HG03095 (cell line): ENCODE data around the gene ADRB1.

ENCODE experiments used
- ATAC-seq: cut with Tn5 transposase; IDR thresholded peaks from one replicate; pipeline ENCODE4 v1.9.1; 2021; ENCODE audit warnings: moderate library complexity; ENCODE audit not compliant: unreplicated experiment

Gene ADRB1

DNA sequence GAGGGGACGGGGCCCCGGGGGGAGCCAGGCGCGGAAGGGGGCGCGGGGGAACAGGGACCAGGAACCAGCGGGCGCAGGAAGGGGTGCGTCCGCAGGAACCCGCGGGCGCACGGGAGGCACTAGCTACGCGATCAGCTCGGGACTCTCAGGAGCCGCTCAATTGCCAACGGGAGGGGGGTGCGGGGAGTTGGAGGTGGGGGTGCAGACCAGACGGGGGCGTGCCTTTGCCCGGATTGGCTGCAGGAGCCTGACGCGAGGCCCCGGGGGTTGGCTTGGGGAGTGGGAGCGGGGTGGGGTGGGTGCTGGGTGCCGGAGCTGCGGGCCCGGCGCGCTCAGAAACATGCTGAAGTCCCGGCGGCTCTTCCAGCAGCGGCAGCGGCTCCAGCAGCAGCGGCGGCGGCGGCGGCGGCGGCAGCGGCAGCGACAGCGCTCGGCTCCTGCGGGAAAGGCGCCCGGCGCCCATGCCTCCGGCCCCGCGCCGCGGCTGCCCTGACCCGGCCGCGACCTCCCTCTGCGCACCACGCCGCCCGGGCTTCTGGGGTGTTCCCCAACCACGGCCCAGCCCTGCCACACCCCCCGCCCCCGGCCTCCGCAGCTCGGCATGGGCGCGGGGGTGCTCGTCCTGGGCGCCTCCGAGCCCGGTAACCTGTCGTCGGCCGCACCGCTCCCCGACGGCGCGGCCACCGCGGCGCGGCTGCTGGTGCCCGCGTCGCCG is at the start of gene ADRB1:
Gene ADRB1 (plus strand): TSS at position 335 of the 715 bp plus-strand sequence. CDS start 267 bp downstream, at position 602.
- no peak for ATAC-seq

DNA sequence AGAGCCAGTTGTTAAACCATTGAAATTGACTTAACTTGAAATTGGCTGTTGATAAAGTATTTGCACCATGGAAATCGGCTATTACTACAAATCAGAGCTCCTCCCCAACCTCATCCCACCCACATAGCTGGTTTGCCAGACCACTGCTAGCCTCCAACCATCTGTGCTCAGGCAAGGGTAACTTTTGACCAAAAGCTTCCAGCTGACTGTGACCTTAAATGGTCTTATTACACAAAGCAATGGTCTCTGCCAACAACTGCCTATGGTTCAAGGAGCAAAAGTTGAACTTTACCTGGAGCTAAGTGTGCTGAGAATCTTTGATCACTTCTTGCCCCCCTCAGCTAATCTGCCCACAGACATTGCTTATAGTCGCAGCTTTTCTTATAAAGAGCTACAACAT is 48.5 kb upstream of the ADRB1 start:
- ATAC-seq, result no peak

DNA sequence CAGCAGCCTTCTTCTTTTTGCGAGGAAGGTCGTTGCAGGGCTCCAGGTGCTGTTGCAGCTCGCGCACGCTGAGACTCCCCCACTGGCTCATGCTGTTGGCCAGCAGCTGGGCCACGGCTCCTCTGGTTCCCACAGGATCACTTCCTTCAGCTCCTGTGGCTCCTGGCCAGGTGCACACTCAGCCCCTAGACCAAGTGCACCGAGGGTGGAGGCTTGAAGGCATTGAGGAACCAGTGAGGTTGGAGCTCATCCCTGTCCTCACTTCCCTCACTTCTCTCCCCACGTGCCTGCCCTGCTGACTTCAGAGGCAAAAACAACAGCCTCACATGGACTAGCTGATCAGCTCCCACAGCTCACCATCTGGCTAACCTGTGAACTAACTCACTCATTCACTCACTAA is 46.2 kb upstream of the ADRB1 start:
- ATAC-seq, result no peak

DNA sequence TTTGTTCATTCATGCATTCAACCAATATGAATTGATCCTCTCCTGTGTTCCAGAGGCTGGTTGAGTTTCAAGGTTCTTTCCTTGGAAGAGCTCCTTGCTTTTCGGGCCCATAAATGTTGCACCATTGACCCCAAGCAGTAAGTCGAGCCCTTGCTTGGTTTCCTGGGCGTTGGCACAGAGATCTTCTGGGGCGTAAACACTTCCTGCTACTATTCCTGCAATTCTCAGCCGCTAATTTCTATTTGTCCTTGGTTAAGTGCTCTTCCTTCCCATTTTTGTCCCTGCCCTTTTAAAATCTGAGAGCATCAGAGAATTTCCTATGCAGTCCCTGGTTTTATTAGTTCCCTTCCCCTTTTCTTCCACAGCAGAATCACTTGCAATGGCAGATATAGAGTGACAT is 44.1 kb upstream of the ADRB1 start:
- ATAC-seq, result no peak

DNA sequence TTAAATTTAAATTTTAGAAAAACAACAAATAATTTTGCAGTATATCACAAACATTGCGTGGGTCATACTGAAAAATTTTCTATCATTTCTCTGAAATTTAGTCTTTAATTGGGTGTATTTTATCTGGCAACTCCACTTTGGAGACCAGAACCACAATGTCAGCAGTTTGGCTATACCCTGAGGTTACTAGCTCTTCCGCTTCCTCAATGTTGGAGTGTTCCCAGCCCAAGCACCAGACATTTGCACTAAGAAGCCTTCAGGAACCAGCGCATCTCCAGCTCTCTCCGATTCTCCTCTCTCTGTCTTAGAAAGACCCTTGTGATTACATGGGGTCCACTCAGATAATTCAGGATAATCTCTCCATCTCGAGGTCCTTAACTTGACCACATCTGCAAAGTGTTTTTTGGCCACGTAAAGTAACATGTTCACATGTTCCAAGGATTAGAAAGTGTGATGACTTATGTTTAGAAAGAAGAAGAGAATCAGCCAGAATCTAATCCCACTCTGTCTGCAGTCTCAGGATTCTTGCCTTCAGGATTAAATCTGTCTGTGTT is 43.1 kb upstream of the ADRB1 start:
- no peak for ATAC-seq

GRCh38 chr10:114002422-114002821 is 41.2 kb upstream of the ADRB1 start:
- no peak for ATAC-seq

DNA sequence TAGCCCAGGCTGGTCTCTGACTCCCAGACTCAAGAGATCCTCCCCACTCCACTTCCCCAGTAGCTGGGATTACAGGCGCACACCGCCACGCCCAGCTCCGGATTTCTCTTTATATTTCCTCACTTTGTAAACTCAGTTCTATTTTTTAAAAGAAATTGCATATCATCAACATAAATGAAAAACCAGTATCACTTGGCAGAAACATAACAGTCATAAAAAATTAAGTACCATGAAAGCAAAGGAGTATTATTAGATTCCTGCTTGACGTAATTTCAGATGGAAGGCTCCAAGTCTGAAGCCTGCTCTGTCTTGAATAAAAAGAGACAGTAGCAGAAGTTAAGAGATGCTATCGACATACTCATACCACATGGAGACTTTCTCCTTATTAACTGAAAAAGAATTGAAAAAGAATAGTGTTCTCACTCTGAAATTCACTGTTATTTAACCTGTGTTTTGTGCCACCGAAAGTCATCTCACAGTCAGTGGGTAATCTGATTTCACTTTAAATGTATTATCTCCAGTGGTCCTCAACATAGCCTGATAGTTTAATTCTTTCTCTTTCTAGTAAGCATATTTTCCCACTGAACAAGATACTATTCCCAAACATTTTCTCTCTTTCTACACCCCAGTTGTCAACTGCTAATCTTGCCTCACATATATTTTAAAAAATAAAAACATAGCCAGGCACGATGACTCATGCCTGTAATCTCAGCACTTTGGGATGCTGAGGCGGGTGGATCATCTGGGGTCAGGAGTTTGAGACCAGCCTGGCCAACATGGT is 40.3 kb upstream of the ADRB1 start:
- no peak for ATAC-seq

DNA sequence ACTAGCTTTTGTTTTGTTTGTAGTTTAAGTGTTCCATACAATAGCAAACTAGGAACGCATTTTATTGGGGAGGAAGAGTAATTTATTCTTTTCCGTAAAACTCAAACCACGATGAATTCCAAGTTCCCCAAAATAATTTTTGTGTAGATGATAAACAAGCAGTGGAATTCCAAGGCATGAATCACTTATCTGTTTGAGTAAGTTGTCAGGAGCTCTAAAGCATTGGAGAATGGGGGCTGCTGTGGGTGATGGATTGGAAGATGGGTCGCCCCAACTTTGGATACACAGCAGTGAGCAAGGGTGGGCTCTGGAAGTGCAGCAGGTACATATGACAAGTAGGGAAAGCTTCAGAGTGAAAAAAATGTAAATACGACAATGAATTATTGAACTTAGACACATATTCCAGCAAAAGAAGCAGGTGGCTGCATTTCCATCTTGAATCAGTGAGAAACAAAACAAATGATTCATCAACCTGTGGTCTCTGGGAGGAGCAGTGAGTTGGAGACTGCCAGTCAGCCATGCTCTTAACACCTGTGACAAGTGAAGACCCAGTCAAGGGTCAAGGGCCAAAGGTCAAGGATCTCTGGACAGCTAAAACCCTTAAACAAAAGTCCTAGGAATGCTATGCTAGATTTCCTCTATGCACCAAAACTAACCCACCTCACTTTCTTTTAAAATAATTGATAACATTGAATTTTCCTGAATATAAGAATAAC is 34.2 kb upstream of the ADRB1 start:
- no peak for ATAC-seq

GRCh38 chr10:114010316-114010715 is 33.4 kb upstream of the ADRB1 start:
- ATAC-seq, result no peak

GRCh38 chr10:114012650-114013049 is 31.0 kb upstream of the ADRB1 start:
- no peak for ATAC-seq

GRCh38 chr10:114015708-114016107 is 28.0 kb upstream of the ADRB1 start:
- ATAC-seq, result no peak

- ATAC-seq, result no peak
Measured at GRCh38 chr10:114017271-114017670, 26.4 kb upstream of the ADRB1 start.

- no peak for ATAC-seq
Measured at GRCh38 chr10:114017873-114018272, 25.8 kb upstream of the ADRB1 start.

DNA sequence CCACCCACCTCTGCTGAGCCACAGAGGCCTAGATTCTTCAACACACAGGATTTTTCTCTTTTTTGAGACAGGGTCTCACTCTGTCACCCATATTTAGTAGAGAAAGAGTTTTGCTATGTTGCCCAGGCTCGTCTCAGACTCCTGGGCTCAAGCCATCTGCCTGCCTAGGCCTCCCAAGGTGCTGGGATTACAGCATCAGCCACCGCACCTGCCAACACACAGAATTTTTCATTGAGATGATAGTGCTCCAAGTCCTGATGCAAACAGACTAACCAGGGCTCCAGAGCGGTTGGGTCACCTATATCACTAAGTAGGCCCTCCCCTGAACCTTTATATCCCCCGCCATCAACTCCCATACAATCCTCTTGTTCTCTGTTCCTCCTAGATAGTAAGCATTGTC is 24.4 kb upstream of the ADRB1 start:
- ATAC-seq, result no peak

DNA sequence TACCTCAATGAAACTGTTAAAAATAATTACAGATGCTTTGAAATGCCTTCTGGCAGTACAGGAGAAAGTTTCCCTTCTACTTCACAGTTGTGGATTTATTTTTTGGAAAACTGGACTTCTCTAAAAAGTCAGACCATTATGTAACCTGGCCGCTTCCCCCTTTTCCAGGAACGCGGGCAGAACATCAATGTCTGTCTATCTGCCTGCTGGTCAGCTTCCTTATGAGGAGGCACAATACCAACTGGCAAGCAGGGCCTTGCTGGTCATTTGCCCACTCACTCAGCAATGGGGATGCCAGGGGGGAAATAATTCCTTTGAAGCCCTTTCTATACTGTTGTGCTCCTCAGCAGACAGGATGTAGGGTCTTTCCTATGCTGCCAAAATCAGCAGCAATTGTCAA is 22.5 kb upstream of the ADRB1 start:
- ATAC-seq, result no peak

DNA sequence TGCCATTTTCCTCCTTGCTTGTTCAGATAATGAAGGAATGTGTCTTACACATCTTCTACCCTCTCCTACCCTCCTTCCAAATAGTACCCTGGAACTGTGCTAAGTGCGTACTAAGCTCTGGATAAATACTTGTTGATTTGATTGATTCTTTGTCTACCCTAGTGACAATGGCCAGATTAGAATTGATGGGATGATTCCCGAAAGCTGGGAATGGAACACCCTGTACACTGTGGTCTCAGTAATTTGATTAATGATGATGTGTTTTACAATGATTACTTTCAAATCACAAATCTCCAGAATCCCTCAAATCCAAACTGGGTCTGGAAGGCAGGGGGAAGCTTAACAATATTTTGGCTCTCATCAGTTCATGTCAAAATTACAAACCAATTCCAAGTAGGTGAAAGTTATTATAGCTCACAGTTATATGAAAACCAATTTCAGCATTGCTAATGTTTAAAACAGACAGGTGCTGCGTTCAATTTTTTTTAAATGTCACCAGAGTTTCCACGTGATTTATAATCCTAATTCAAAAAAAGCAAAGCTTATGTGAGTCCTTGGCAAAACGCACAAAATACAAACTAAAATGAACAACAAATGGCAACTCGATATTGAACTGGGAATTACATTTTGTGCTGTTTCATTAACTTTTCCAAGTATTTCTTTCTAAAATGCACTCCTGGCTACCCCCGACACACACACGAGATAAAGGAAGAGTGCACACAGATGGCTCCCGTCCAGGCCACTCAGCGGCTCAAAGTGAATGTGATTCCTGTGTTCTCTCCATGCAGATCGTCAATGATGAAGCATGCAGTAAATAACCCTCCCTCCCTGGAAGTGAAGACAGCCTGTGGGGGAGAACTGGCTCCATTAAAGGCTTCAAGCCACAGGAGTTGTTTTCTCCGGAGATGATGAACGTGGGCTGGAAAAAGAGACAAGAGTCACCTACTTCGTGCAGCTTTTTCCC is 21.7 kb upstream of the ADRB1 start:
- no peak for ATAC-seq

DNA sequence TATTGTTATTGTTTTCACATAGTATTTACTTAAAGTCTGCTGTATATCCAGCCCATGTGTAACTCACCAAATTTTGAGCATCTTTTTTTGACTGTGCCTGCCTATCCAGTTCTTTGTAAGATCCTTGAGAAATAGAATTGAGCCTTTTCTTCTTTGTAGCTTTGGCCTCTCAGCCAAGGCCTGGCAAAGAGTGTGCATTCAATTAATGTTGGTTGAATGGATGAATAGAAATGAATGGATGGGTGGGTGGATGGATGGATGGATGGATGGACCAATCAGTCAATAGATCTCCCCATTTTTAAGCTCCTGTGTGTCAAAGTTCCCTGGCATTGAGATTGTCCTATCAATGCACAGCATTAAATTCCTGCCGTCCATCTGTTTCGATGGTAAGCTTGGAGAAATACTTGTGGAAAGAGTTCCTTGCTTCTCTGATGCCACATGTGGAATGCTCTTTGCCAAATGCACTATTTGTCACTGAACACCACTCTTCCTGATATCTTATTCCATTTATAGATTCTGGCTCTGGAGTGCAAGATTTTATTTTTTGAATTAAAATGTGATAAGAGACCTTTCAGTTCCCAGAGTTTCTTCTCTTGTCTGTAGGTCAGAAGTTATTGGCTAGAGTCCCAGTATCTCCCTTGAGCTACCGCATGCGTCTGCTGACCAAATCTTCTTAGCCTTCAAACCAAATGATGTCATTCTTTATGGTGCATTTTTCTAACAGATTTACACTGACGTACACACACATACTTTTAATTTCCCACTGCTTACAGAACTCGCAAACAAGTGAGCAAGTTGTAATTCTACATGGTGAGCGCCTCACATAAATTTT is 20.7 kb upstream of the ADRB1 start:
- no peak for ATAC-seq

DNA sequence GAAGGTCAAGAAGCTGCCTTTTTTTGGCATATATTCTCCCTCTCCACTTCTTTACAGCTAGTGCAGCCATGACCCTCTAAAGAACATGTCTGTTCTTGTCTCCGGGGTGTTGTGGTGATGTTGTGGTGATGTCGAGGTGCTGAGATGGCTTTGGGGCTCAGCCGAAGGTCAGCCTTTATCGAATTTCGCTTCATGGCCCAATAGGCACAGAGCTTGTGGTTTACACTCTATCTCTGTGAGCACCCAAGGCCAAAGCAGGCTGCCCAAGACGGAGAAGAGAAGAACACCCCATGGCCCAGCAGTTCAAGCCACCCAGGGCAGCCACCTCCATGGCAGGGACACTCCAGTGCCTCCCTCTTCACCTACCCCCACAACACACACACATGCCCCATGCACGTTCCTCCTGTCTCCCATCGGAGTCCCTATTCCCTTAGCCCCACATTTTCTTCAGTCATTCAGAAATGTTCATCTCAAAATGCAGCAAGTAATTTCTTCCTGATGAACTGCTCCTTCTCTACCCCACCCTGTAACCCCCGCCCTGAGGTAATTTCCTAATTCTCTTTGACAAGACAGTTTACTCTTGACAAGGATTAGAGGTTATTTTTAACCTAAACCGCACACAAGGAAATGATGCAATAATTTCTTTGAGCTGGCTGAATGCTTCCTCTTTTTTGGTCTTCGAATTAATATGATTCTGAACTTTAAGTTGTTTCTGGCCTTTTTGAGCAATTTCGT is 18.6 kb upstream of the ADRB1 start:
- peak; percentile 63 for ATAC-seq

GRCh38 chr10:114025611-114026130 is 18.0 kb upstream of the ADRB1 start:
- ATAC-seq, result no peak
